Measurements from ENCODE around the gene DNAJC1. TPM values are rescaled to one million over a fixed set of nuclear protein-coding genes. Genes with fewer than 3 reads are reported as not detected.

DNAJC1 gene
- polyA plus RNA-seq, 1 donor (not counting 4 experiments of a cell fraction or from before 2014, with no cell fraction given) = 24.8 TPM

GRCh38 chr10:21961847-21962246 lies 41.7 kb downstream of the DNAJC1 start:
- Histone ChIP-seq H3K4me3 (ENCODE audit: control insufficient read depth in 2 of 3, extremely low read depth in 1 of 3, insufficient read depth in 2 of 3, low read depth in 1 of 3, low read length in 3 of 3) (no peak overlapping the region), H4K20me1 (ENCODE audit: control insufficient read depth, extremely low read depth, insufficient read depth, low read length) (no peaks in the 10 kb centered on the region), H3K9me1 (ENCODE audit: control insufficient read depth, extremely low read depth, insufficient read depth, low read length) (no peaks in the 10 kb centered on the region), H3K79me2 (ENCODE audit: control insufficient read depth, insufficient read depth, low read length) (no peaks in the 10 kb centered on the region), H3K9ac (ENCODE audit: control insufficient read depth, extremely low read depth, insufficient read depth, low read length) (no peak overlapping the region), H3K4me1 (ENCODE audit: control insufficient read depth, extremely low read depth, insufficient read depth, low read length) (no peaks in the 10 kb centered on the region), H3K27me3 (ENCODE audit: control insufficient read depth, extremely low read depth, insufficient read depth, low read length) (no peaks in the 10 kb centered on the region), H3K4me2 (ENCODE audit: control insufficient read depth, extremely low read depth, insufficient read depth, low read depth, low read length) (no peak overlapping the region), H2AFZ (ENCODE audit: control insufficient read depth, low read length) (no peak overlapping the region), H3K36me3 (ENCODE audit: control insufficient read depth in 2 of 2, extremely low read depth in 1 of 2, insufficient read depth in 2 of 2, low read length in 2 of 2) (no peaks in the 10 kb centered on the region), H3K27ac (ENCODE audit: control insufficient read depth, insufficient read depth, low read length) (no peak overlapping the region), H3K9me3 (ENCODE audit: control insufficient read depth, low read depth, low read length) (no peaks in the 10 kb centered on the region)
- dilution Hi-C loops (cut with MboI; ENCODE audit: extremely low pct_ligation_motif_present, low sequenced_read_pairs) = no loop called here
- DNase-seq (ENCODE audit: low read depth, low spot score) (no peak), FAIRE-seq (no peak)
- TF ChIP-seq CTCF (optimal IDR thresholded peaks at IDR 0.05 in 1 of 3, IDR thresholded peaks at IDR 0.05 in 1 of 3, conservative IDR thresholded peaks at IDR 0.05 in 1 of 3; ENCODE audit: extremely low read depth in 1 of 3, insufficient read depth in 2 of 3, low read length in 3 of 3) (no peak), EZH2 (IDR thresholded peaks at IDR 0.05; ENCODE audit: low read length) (no peak)

GRCh38 chr10:21959998-21960397 lies 43.5 kb downstream of the DNAJC1 start:
- dilution Hi-C loops (cut with MboI; ENCODE audit: extremely low pct_ligation_motif_present, low sequenced_read_pairs) = no loop called here
- no peaks in the 10 kb centered on the region for H3K27me3 ChIP-seq (ENCODE audit: control insufficient read depth, extremely low read depth, insufficient read depth, low read length)
- no peak for FAIRE-seq

More at GRCh38 chr10:21959998-21960397, 43.5 kb downstream of the DNAJC1 start:
- TF ChIP-seq CTCF (optimal IDR thresholded peaks at IDR 0.05 in 1 of 3, IDR thresholded peaks at IDR 0.05 in 1 of 3, conservative IDR thresholded peaks at IDR 0.05 in 1 of 3; ENCODE audit: extremely low read depth in 1 of 3, insufficient read depth in 2 of 3, low read length in 3 of 3) = no peak
- no peak for TF ChIP-seq EZH2 (IDR thresholded peaks at IDR 0.05; ENCODE audit: low read length)
- Histone ChIP-seq H3K4me1 (ENCODE audit: control insufficient read depth, extremely low read depth, insufficient read depth, low read length) (no peaks in the 10 kb centered on the region), H3K4me2 (ENCODE audit: control insufficient read depth, extremely low read depth, insufficient read depth, low read depth, low read length) (no peak overlapping the region), H3K9me1 (ENCODE audit: control insufficient read depth, extremely low read depth, insufficient read depth, low read length) (no peaks in the 10 kb centered on the region), H3K9me3 (ENCODE audit: control insufficient read depth, low read depth, low read length) (no peaks in the 10 kb centered on the region), H4K20me1 (ENCODE audit: control insufficient read depth, extremely low read depth, insufficient read depth, low read length) (no peaks in the 10 kb centered on the region), H3K4me3 (ENCODE audit: control insufficient read depth in 2 of 3, extremely low read depth in 1 of 3, insufficient read depth in 2 of 3, low read depth in 1 of 3, low read length in 3 of 3) (no peak overlapping the region), H3K9ac (ENCODE audit: control insufficient read depth, extremely low read depth, insufficient read depth, low read length) (no peak overlapping the region), H3K27ac (ENCODE audit: control insufficient read depth, insufficient read depth, low read length) (no peak overlapping the region), H2AFZ (ENCODE audit: control insufficient read depth, low read length) (no peak overlapping the region), H3K79me2 (ENCODE audit: control insufficient read depth, insufficient read depth, low read length) (no peaks in the 10 kb centered on the region), H3K36me3 (ENCODE audit: control insufficient read depth in 2 of 2, extremely low read depth in 1 of 2, insufficient read depth in 2 of 2, low read length in 2 of 2) (no peaks in the 10 kb centered on the region)
- no peak for DNase-seq (ENCODE audit: low read depth, low spot score)
